K562 (cell line): Measurements from ENCODE around the gene GPX5. TPM values are rescaled to one million over a fixed set of nuclear protein-coding genes. Genes with fewer than 3 reads are reported as not detected.
A peak's percentile ranks its signal among the peaks of the same experiment; 100 is the strongest.

ENCODE experiments used
- ATAC-seq: fragments of 200-7000 bp; cut with Tn5 transposase; 3 replicates; pipeline ENCODE4 v1.9.1; 2020; ENCODE audit warnings: moderate library complexity
- BruUV-seq: library from RNA; stranded (reverse); fragments of 400-500 nt; replicated peaks from 2 replicates; lab custom pipeline; 2021; lab: Mats Ljungman, UMichigan
- CTCF ChIA-PET: fragments of 300-600 bp; formaldehyde crosslinking; extraction: SDS; loops from one replicate; lab custom pipeline; 2021; ENCODE audit warnings: low intra/inter-chr PET ratio; lab: Yijun Ruan, JAX
- POLR2A ChIA-PET: fragments of 300-600, 350-650 bp; sonication (Branson Sonifier 250); formaldehyde crosslinking; extraction: SDS; loops from one replicate; lab custom pipeline; 2021; ENCODE audit warnings: antibody characterized with exemption, inconsistent platforms; lab: Yijun Ruan, JAX
- DNase-seq, 4 experiments: peaks; one replicate each; pipeline versions ENCODE4 v3.0.0 to v3.0.0-alpha.2; 2011 to 2018; ENCODE audit warnings: low spot score in 3 of 4, mixed read lengths in 3 of 4; ENCODE audit errors: extremely low read depth in 1 of 4
- FAIRE-seq: peaks from 2 replicates; lab custom pipeline; 2011; peaks lifted over from hg19 to GRCh38; lab: Jason Lieb, UNC
- H2AFZ ChIP-seq: 2 replicates; pipeline ENCODE4 v1.6.0; 2011; ENCODE audit warnings: low read depth, low read length, control low read depth, inconsistent platforms
- H3K27ac ChIP-seq: fragments of 200-600 bp; 3 replicates; pipeline ENCODE4 v1.8.0; 2011; ENCODE audit warnings: low read depth, mild to moderate bottlenecking, control low read depth, inconsistent platforms, low read length, moderate library complexity, mixed read lengths; ENCODE audit errors: extremely low read depth
- H3K27me3 ChIP-seq, 2 experiments: fragments of 300-600 bp in 1 of 2; 2 replicates in 1 of 2; 3 replicates in 1 of 2; pipeline versions ENCODE4 v1.6.0 to v1.8.0; 2011; ENCODE audit warnings: inconsistent platforms in 2 of 2, low read length in 2 of 2, mild to moderate bottlenecking in 1 of 2, mixed read lengths in 1 of 2, moderate library complexity in 1 of 2; ENCODE audit not compliant: control insufficient read depth in 2 of 2, insufficient read depth in 2 of 2
- H3K36me3 ChIP-seq: fragments of 300-600 bp; 3 replicates; pipeline ENCODE4 v1.8.0; 2011; ENCODE audit warnings: mild to moderate bottlenecking, low read length, inconsistent platforms; ENCODE audit not compliant: control insufficient read depth, insufficient read depth
- H3K4me1 ChIP-seq, 2 experiments: fragments of 200-600 bp in 1 of 2; replicated peaks in 1 of 2; 2 replicates in 1 of 2; 3 replicates in 1 of 2; pipeline versions ENCODE4 v1.5.1 to v1.8.0; 2011; ENCODE audit warnings: inconsistent platforms in 2 of 2, low read length in 2 of 2, mild to moderate bottlenecking in 1 of 2, mixed read lengths in 1 of 2, moderate library complexity in 1 of 2; ENCODE audit not compliant: control insufficient read depth in 2 of 2, insufficient read depth in 2 of 2
- H3K4me2 ChIP-seq: 2 replicates; pipeline ENCODE4 v1.6.1; 2011; ENCODE audit warnings: low read length, control low read depth, inconsistent platforms, mixed read lengths; ENCODE audit not compliant: insufficient read depth
- H3K4me3 ChIP-seq: fragments of 200-600 bp; sonication (generic), shearing (Covaris generic); 2 replicates; pipeline ENCODE4 v1.5.1; 2016; ENCODE audit warnings: control low read depth, inconsistent platforms
- H3K79me2 ChIP-seq: fragments of 200-600 bp; 3 replicates; pipeline ENCODE4 v1.8.0; 2011; ENCODE audit warnings: low read length, inconsistent platforms; ENCODE audit not compliant: control insufficient read depth, insufficient read depth
- H3K9ac ChIP-seq, 2 experiments: 2 replicates each; pipeline versions ENCODE4 v1.6.0 to v1.6.1; 2011; ENCODE audit warnings: low read depth in 2 of 2, low read length in 2 of 2, control low read depth in 1 of 2, inconsistent platforms in 1 of 2, mild to moderate bottlenecking in 1 of 2, mixed read lengths in 1 of 2; ENCODE audit not compliant: insufficient read depth in 1 of 2
- H3K9me1 ChIP-seq: one replicate; pipeline ENCODE4 v1.6.0; 2011; ENCODE audit warnings: inconsistent platforms, mild to moderate bottlenecking, low read length, moderate library complexity; ENCODE audit not compliant: control insufficient read depth, insufficient read depth
- H3K9me3 ChIP-seq: replicated peaks from 2 replicates; pipeline ENCODE4 v1.5.1; 2011; ENCODE audit warnings: low read depth, low read length, inconsistent platforms; ENCODE audit not compliant: control insufficient read depth, insufficient read depth
- H4K20me1 ChIP-seq: replicated peaks from 2 replicates; pipeline ENCODE4 v1.6.1; 2011; ENCODE audit warnings: low read length, inconsistent platforms, mixed read lengths; ENCODE audit not compliant: control insufficient read depth, insufficient read depth
- ESRRA ChIP-seq: fragments of 450-650 bp; IDR thresholded peaks from 2 replicates; pipeline ENCODE4 v1.6.1; 2014; ENCODE audit warnings: low read depth, mild to moderate bottlenecking, moderate library complexity, borderline replicate concordance
- ETV1 ChIP-seq: fragments of 450-650 bp; conservative IDR thresholded peaks from 2 replicates; pipeline ENCODE4 v1.6.1; 2016; ENCODE audit warnings: missing genetic modification characterization, control low read depth, low read depth, missing compliant biosample characterization
- JUNB ChIP-seq: fragments of 450-650 bp; formaldehyde crosslinking; conservative IDR thresholded peaks from 2 replicates; pipeline ENCODE4 v1.4.0; 2020; ENCODE audit warnings: mild to moderate bottlenecking
- RAD51 ChIP-seq: fragments of 450-650 bp; IDR thresholded peaks from 2 replicates; pipeline ENCODE4 v1.7.1; 2016; ENCODE audit warnings: low read depth, mild to moderate bottlenecking, borderline replicate concordance
- RCOR1 ChIP-seq, 2 experiments: IDR thresholded peaks; 2 replicates each; pipeline ENCODE4 v1.6.1; 2012; ENCODE audit warnings: low read depth in 2 of 2, low read length in 2 of 2, borderline replicate concordance in 1 of 2, improper control_type of control experiment in 1 of 2
- TBP ChIP-seq: optimal IDR thresholded peaks from 2 replicates; pipeline ENCODE3; 2011; ENCODE audit warnings: low read depth, low read length, improper control_type of control experiment
- ZNF175 ChIP-seq: fragments of 200-800 bp; sonication (Bioruptor generic); IDR thresholded peaks from 2 replicates; pipeline ENCODE4 v1.6.1; 2016; ENCODE audit warnings: low read depth, mild to moderate bottlenecking, missing genetic modification characterization, missing compliant biosample characterization
- WGBS: fragments of 100-300 bp; shearing (Covaris generic); methylation state at CpG from one replicate; pipeline ENCODE4 v1.1.6; 2016; ENCODE audit warnings: low coverage, mixed read lengths; ENCODE audit not compliant: insufficient coverage; ENCODE audit errors: missing lambda C conversion rate; 5-methylcytosine and 5-hydroxymethylcytosine counted together
- in situ Hi-C: fragments of 300-500 bp; cut with MboI; formaldehyde crosslinking; loops from 4 replicates; pipeline ENCODE4 v1.15.0; 2018; ENCODE audit warnings: inconsistent platforms, mixed read lengths
- intact Hi-C: fragments of 100-400 bp; cut with micrococcal nuclease; formaldehyde crosslinking; loops from 2 replicates; pipeline ENCODE4 v1.14.2; 2022
- polyA plus RNA-seq, 8 experiments: library from polyadenylated mRNA; depleted of rRNA in 4 of 8; stranded (reverse) in 5 of 8; unstranded in 3 of 8; fragments of >200 nt; fragmentation: Nextera tagmentation in 2 of 8; fragmentation: Illumina TruSeq in 1 of 8; extraction: Ambion mirVana in 2 of 8; extraction: Trizol in 1 of 8; gene quantifications; 2 replicates each; pipeline versions ENCODE4 v1.2.1 to v1.2.3, GENCODE V29; 2011 to 2014; ENCODE audit warnings: inconsistent platforms in 1 of 8, missing spikeins in 1 of 8
- total RNA-seq, 7 experiments: library from RNA; depleted of rRNA in 6 of 7; stranded (reverse); fragments of >200 nt in 6 of 7; fragmentation: Illumina TruSeq in 2 of 7; extraction: Trizol in 2 of 7; gene quantifications; 2 replicates each; pipeline versions ENCODE4 v1.2.1 to v1.2.3, GENCODE V29; 2011 to 2021; ENCODE audit warnings: low replicate concordance in 1 of 7

The GPX5 gene
- total and polyA plus RNA-seq, 9 of the 15 experiments (the other 6 are each of a cell fraction or from before 2014, with no cell fraction given) = 0.07 to 0.18 (median 0.15) TPM; not detected in 6

DNA sequence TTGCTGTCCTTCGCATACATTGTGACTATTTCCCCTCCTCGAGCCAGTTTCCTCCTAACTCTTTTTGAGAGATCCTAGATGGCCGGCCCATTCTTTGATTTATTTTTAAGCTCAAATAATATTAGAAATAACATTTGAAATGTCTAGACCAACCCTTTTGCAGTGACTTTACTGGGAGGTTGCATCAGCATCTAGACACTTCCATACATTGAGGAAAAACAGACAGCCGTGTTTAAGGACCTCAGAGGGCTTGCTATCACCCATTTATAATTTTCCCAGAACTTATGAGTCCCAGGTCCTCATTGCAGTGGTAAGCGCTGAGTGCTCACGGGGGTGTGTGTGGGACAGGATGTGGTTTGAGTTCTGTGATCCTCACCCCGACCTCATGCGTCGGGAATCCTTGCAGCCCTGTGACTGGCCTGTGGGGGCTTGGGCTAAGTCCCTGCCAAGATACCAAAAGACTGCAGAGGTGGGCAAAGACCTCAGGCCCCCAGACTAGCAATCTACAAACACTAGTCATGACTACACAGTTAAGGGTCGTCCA lies at the start of gene GPX5 (continued):
- TF ChIP-seq ZNF175 (CRISPR knock-in tag) = no peak
- TF ChIP-seq JUNB (CRISPR knock-in tag) = no peak
- TF ChIP-seq RCOR1 (IDR thresholded peaks at IDR 0.05; ENCODE audit: borderline replicate concordance in 1 of 2, low read depth in 2 of 2, low read length in 2 of 2) = 0 out of 4 replicates have a peak, but pooled peaks of 1 of the 2 experiments have one; percentile 16
- no peak for TF ChIP-seq RAD51
- TF ChIP-seq ETV1 = peak; percentile 76

DNA sequence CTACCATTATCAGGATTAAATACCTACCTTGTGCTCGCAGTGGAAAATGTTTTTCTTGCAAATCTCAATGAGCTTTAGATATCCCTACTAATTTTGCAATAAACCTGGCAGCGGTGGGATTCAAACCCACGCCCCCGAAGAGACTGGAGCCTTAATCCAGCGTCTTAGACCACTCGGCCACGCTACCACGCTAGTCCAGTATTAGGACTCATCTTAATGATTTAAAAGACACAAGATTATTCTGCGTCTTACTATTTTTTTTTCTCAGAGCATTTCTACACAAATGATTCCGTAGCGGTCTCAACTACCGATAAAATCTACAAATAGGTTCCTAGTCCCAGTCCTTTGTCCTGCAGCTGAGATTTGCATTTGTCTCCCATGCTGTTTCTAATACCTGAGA lies 47.2 kb upstream of the GPX5 start:
- Histone ChIP-seq H2AFZ (no peak overlapping the region), H3K27ac (no peak overlapping the region), H3K4me1 (peaks cover 4 to 18% of the 10 kb centered on the region in 2 experiments; a peak in 3 of 5 replicates)
- WGBS = 86% methylated on average over 12 of the region's 12 CpGs
- POLR2A ChIA-PET = interaction anchor here (0.7 to 2.8 kb wide), 3 partner anchors 10 to 196 kb away, joined by 3 to 44 read pairs (median 3); no protein-coding TSS in a partner anchor
- intact Hi-C loops = no loop called here
- CTCF ChIA-PET = no interaction called here
- TF ChIP-seq ESRRA (no peak), TBP (peak; percentile 65)
- TF ChIP-seq, all 486 proteins: peak for 1
- Histone ChIP-seq H3K27me3 (no peaks in the 10 kb centered on the region), H3K9ac (no peak overlapping the region), H3K79me2 (no peaks in the 10 kb centered on the region), H3K9me1 (no peaks in the 10 kb centered on the region), H4K20me1 (no peaks in the 10 kb centered on the region), H3K9me3 (no peaks in the 10 kb centered on the region), H3K4me2 (no peak overlapping the region), H3K4me3 (no peak overlapping the region), H3K36me3 (no peaks in the 10 kb centered on the region)
- FAIRE-seq = no peak
- no peak for ATAC-seq
- no peak for DNase-seq
- no TSS peak for BruUV-seq
- in situ Hi-C loops = no loop called here
